Fibroblast of lung (primary cell): ENCODE measurements around the gene CHN2. TPM values are rescaled to one million over a fixed set of nuclear protein-coding genes. Genes with fewer than 3 reads are reported as not detected.

ENCODE experiments used
- DNase-seq, 2 donors: peaks; one replicate each; pipeline versions ENCODE4 v3.0.0 to v3.0.0-alpha.2; 2010; ENCODE audit warnings: low read depth in 2 of 2
- H2AFZ ChIP-seq: 2 replicates; pipeline ENCODE4 v1.5.1; 2012; ENCODE audit warnings: low read length, control low read depth, inconsistent platforms
- H3K27ac ChIP-seq: 2 replicates; pipeline ENCODE4 v1.5.1; 2011; ENCODE audit warnings: low read length, control low read depth; ENCODE audit not compliant: insufficient read depth
- H3K27me3 ChIP-seq: 2 replicates; pipeline ENCODE4 v1.5.1; 2011; ENCODE audit warnings: mild to moderate bottlenecking, low read length; ENCODE audit not compliant: control insufficient read depth, insufficient read depth
- H3K36me3 ChIP-seq: 2 replicates; pipeline ENCODE4 v1.5.1; 2011; ENCODE audit warnings: low read length; ENCODE audit not compliant: control insufficient read depth, insufficient read depth
- H3K4me1 ChIP-seq: 2 replicates; pipeline ENCODE4 v1.5.1; 2011; ENCODE audit warnings: low read length; ENCODE audit not compliant: control insufficient read depth, insufficient read depth; ENCODE audit errors: extremely low read depth
- H3K4me2 ChIP-seq: 2 replicates; pipeline ENCODE4 v1.5.1; 2011; ENCODE audit warnings: low read length, control low read depth; ENCODE audit not compliant: insufficient read depth; ENCODE audit errors: extremely low read depth
- H3K4me3 ChIP-seq, 4 experiments: fragments of 200-600 bp in 1 of 4; sonication (generic) in 1 of 4; replicated peaks in 1 of 4; 2 replicates each; pipeline ENCODE4 v1.5.1; 2011 to 2016; ENCODE audit warnings: low read length in 4 of 4, low read depth in 3 of 4, mild to moderate bottlenecking in 3 of 4, control low read depth in 2 of 4, inconsistent platforms in 1 of 4, mixed read lengths in 1 of 4; ENCODE audit not compliant: insufficient read depth in 1 of 4; ENCODE audit errors: control extremely low read depth in 1 of 4
- H3K79me2 ChIP-seq: 2 replicates; pipeline ENCODE4 v1.5.1; 2012; ENCODE audit warnings: mild to moderate bottlenecking, low read length, inconsistent platforms; ENCODE audit not compliant: control insufficient read depth, insufficient read depth
- H3K9ac ChIP-seq: 2 replicates; pipeline ENCODE4 v1.5.1; 2011; ENCODE audit warnings: mild to moderate bottlenecking, low read length, control low read depth; ENCODE audit not compliant: insufficient read depth
- H3K9me3 ChIP-seq: 2 replicates; pipeline ENCODE4 v1.5.1; 2012; ENCODE audit warnings: low read depth, low read length; ENCODE audit not compliant: control insufficient read depth, insufficient read depth
- H4K20me1 ChIP-seq: 2 replicates; pipeline ENCODE4 v1.5.1; 2011; ENCODE audit warnings: low read length; ENCODE audit not compliant: control insufficient read depth, insufficient read depth; ENCODE audit errors: extremely low read depth
- CTCF ChIP-seq, 2 donors: IDR thresholded peaks in 1 of 2; conservative IDR thresholded peaks in 1 of 2; 1 replicate in 1 of 2; 2 replicates in 1 of 2; pipeline ENCODE4 v1.5.1; 2011 to 2012; ENCODE audit warnings: low read length in 2 of 2, control low read depth in 1 of 2, inconsistent platforms in 1 of 2, low read depth in 1 of 2, mild to moderate bottlenecking in 1 of 2
- EZH2 ChIP-seq: IDR thresholded peaks from 2 replicates; pipeline ENCODE4 v1.5.1; 2012; ENCODE audit warnings: low read length, control low read depth, mild to moderate bottlenecking; ENCODE audit errors: missing control alignments
- polyA plus RNA-seq, 2 donors: library from polyadenylated mRNA; depleted of rRNA in 1 of 2; stranded (reverse) in 1 of 2; unstranded in 1 of 2; fragments of >200 nt; gene quantifications; 2 replicates each; pipeline ENCODE4 v1.2.1, GENCODE V29; 2011 to 2012; ENCODE audit warnings: missing spikeins in 1 of 2
- total RNA-seq: library from RNA; depleted of rRNA; stranded (reverse); fragments of >200 nt; gene quantifications from 2 replicates; pipeline ENCODE4 v1.2.1, GENCODE V29; 2014

CHN2 gene
- total and polyA plus RNA-seq, 2 donors (not counting 1 experiment from before 2014, with no cell fraction given): 0.33 to 0.53 TPM

- H3K9ac ChIP-seq: no peak overlapping the region
- TF ChIP-seq EZH2: no peak
- TF ChIP-seq CTCF (conservative IDR thresholded peaks at IDR 0.05 in 1 of 2, IDR thresholded peaks at IDR 0.05 in 1 of 2; ENCODE audit: low read depth in 1 of 2, low read length in 2 of 2): no peak
Observed at GRCh38 chr7:29461996-29462395, 267.4 kb downstream of the CHN2 start.

GRCh38 chr7:29463504-29464158 is 269.1 kb downstream of the CHN2 start:
- TF ChIP-seq CTCF (conservative IDR thresholded peaks at IDR 0.05 in 1 of 2, IDR thresholded peaks at IDR 0.05 in 1 of 2; ENCODE audit: low read depth in 1 of 2, low read length in 2 of 2) (no peak), EZH2 (no peak)
- no peak for DNase-seq
- no peak overlapping the region for H2AFZ ChIP-seq

More at GRCh38 chr7:29461996-29462395, 267.4 kb downstream of the CHN2 start:
- no peaks in the 10 kb centered on the region for H3K27me3 ChIP-seq
- H3K79me2 ChIP-seq: no peaks in the 10 kb centered on the region
- H2AFZ ChIP-seq: no peak overlapping the region
- H3K9me3 ChIP-seq: no peaks in the 10 kb centered on the region
- no peak for DNase-seq
- no peaks in the 10 kb centered on the region for H4K20me1 ChIP-seq
- no peak overlapping the region for H3K4me2 ChIP-seq
- no peaks in the 10 kb centered on the region for H3K36me3 ChIP-seq
- no peaks in the 10 kb centered on the region for H3K4me1 ChIP-seq
- H3K27ac ChIP-seq: no peak overlapping the region
- no peak overlapping the region for H3K4me3 ChIP-seq

GRCh38 chr7:29464753-29465152 is 270.2 kb downstream of the CHN2 start:
- H3K27me3 ChIP-seq: no peaks in the 10 kb centered on the region
- no peaks in the 10 kb centered on the region for H3K79me2 ChIP-seq
- H3K9ac ChIP-seq: no peak overlapping the region
- no peak overlapping the region for H3K4me2 ChIP-seq
- TF ChIP-seq EZH2 (no peak), CTCF (conservative IDR thresholded peaks at IDR 0.05 in 1 of 2, IDR thresholded peaks at IDR 0.05 in 1 of 2; ENCODE audit: low read depth in 1 of 2, low read length in 2 of 2) (no peak)
- DNase-seq: no peak
- no peak overlapping the region for H3K27ac ChIP-seq
- no peaks in the 10 kb centered on the region for H4K20me1 ChIP-seq
- H2AFZ ChIP-seq: no peak overlapping the region
- H3K4me3 ChIP-seq: no peak overlapping the region
- H3K9me3 ChIP-seq: no peaks in the 10 kb centered on the region
- H3K4me1 ChIP-seq: no peaks in the 10 kb centered on the region
- no peaks in the 10 kb centered on the region for H3K36me3 ChIP-seq

More at GRCh38 chr7:29463504-29464158, 269.1 kb downstream of the CHN2 start:
- Histone ChIP-seq H3K79me2 (no peaks in the 10 kb centered on the region), H3K4me1 (no peaks in the 10 kb centered on the region), H3K27me3 (no peaks in the 10 kb centered on the region), H3K27ac (no peak overlapping the region), H3K4me2 (no peak overlapping the region), H3K9me3 (no peaks in the 10 kb centered on the region), H4K20me1 (no peaks in the 10 kb centered on the region), H3K4me3 (no peak overlapping the region), H3K36me3 (no peaks in the 10 kb centered on the region), H3K9ac (no peak overlapping the region)
